ENCODE results near the gene FAM50B. TPM values are rescaled to one million over a fixed set of nuclear protein-coding genes. Genes with fewer than 3 reads are reported as not detected.

The FAM50B gene
- total RNA-seq, 1 donor from 2014 or later = 13.1 TPM

GRCh38 chr6:3813150-3813780 is 35.9 kb upstream of the FAM50B start:
- H3K27ac ChIP-seq = no peak overlapping the region

GRCh38 chr6:3813918-3814317 is 35.3 kb upstream of the FAM50B start:
- Histone ChIP-seq H3K4me1 (peaks cover 14% of the 10 kb centered on the region), H3K9me3 (no peaks in the 10 kb centered on the region), H3K36me3 (no peaks in the 10 kb centered on the region), H3K27me3 (no peaks in the 10 kb centered on the region), H3K4me3 (no peak overlapping the region), H3K27ac (no peak overlapping the region)
- ATAC-seq (no peak), DNase-seq (no peak)
- no peak for TF ChIP-seq CTCF (IDR thresholded peaks at IDR 0.05)
- intact Hi-C loops (cut with DNase I) = no loop called here

More at GRCh38 chr6:3813150-3813780, 35.9 kb upstream of the FAM50B start:
- no peaks in the 10 kb centered on the region for H3K27me3 ChIP-seq
- ATAC-seq (peak; percentile 62), DNase-seq (no peak)
- intact Hi-C loops (cut with DNase I) = no loop called here
- TF ChIP-seq CTCF (IDR thresholded peaks at IDR 0.05) = no peak
- peaks cover 14% of the 10 kb centered on the region for H3K4me1 ChIP-seq
- H3K9me3 ChIP-seq = no peaks in the 10 kb centered on the region
- no peaks in the 10 kb centered on the region for H3K36me3 ChIP-seq
- no peak overlapping the region for H3K4me3 ChIP-seq

GRCh38 chr6:3814539-3814938 is 34.6 kb upstream of the FAM50B start:
- intact Hi-C loops (cut with DNase I) = no loop called here
- ATAC-seq (no peak), DNase-seq (no peak)
- Histone ChIP-seq H3K27me3 (no peaks in the 10 kb centered on the region), H3K27ac (no peak overlapping the region), H3K36me3 (no peaks in the 10 kb centered on the region), H3K4me1 (peaks cover 9% of the 10 kb centered on the region), H3K4me3 (no peak overlapping the region), H3K9me3 (no peaks in the 10 kb centered on the region)
- TF ChIP-seq CTCF (IDR thresholded peaks at IDR 0.05) = no peak

- H3K4me1 ChIP-seq = peaks cover 9% of the 10 kb centered on the region
- intact Hi-C loops (cut with DNase I) = no loop called here
- H3K9me3 ChIP-seq = no peaks in the 10 kb centered on the region
- no peaks in the 10 kb centered on the region for H3K27me3 ChIP-seq
- no peak overlapping the region for H3K4me3 ChIP-seq
- DNase-seq (no peak), ATAC-seq (no peak)
- H3K36me3 ChIP-seq = no peaks in the 10 kb centered on the region
- TF ChIP-seq CTCF (IDR thresholded peaks at IDR 0.05) = no peak
- H3K27ac ChIP-seq = no peak overlapping the region
Measured at GRCh38 chr6:3816251-3816650, 32.9 kb upstream of the FAM50B start.

GRCh38 chr6:3819161-3820110 is 29.7 kb upstream of the FAM50B start:
- Histone ChIP-seq H3K27ac (no peak overlapping the region), H3K27me3 (no peaks in the 10 kb centered on the region), H3K9me3 (no peaks in the 10 kb centered on the region), H3K4me1 (peaks cover 11% of the 10 kb centered on the region), H3K4me3 (no peak overlapping the region), H3K36me3 (no peaks in the 10 kb centered on the region)
- DNase-seq = no peak
- ATAC-seq = no peak
- intact Hi-C loops (cut with DNase I) = no loop called here
- no peak for TF ChIP-seq CTCF (IDR thresholded peaks at IDR 0.05)
